WTC11 (cell line): ENCODE measurements around the gene USP49.

Experiments used
- ATF6 ChIP-seq: sonication (generic); formaldehyde crosslinking; IDR thresholded peaks from 2 replicates; pipeline ENCODE4 v1.8.1; 2023; ENCODE audit warnings: mild to moderate bottlenecking, missing genetic modification reagents
- CTCF ChIP-seq: fragments of 200-600 bp; IDR thresholded peaks from 2 replicates; pipeline ENCODE4 v1.8.0; 2022; ENCODE audit warnings: antibody characterized with exemption
- FOXK1 ChIP-seq: sonication (generic); formaldehyde crosslinking; IDR thresholded peaks from 2 replicates; pipeline ENCODE4 v1.8.0; 2022; ENCODE audit warnings: mild to moderate bottlenecking, moderate library complexity, missing genetic modification reagents
- PRRX2 ChIP-seq: fragments of 250-450 bp; sonication (Bioruptor Pico); IDR thresholded peaks from 2 replicates; pipeline ENCODE4 v1.8.0; 2021; ENCODE audit warnings: mild to moderate bottlenecking
- SMAD3 ChIP-seq: sonication (generic); formaldehyde crosslinking; IDR thresholded peaks from 2 replicates; pipeline ENCODE4 v1.8.0; 2022; ENCODE audit warnings: missing genetic modification reagents, mild to moderate bottlenecking, borderline replicate concordance
- SP1 ChIP-seq: sonication (generic); formaldehyde crosslinking; conservative IDR thresholded peaks from 2 replicates; pipeline ENCODE4 v1.8.1; 2022; ENCODE audit warnings: missing genetic modification reagents
- TP53 ChIP-seq: sonication (generic); formaldehyde crosslinking; IDR thresholded peaks from 2 replicates; pipeline ENCODE4 v1.8.1; 2023; ENCODE audit warnings: mild to moderate bottlenecking, missing genetic modification reagents
- ZNF138 ChIP-seq: sonication (generic); formaldehyde crosslinking; conservative IDR thresholded peaks from 2 replicates; pipeline ENCODE4 v1.8.1; 2022; ENCODE audit warnings: mild to moderate bottlenecking, moderate library complexity, missing genetic modification reagents

GRCh38 chr6:41872147-41872546 lies 23.0 kb downstream of the USP49 start:
- TF ChIP-seq CTCF (no peak), SMAD3 (CRISPR knock-in tag) (no peak), FOXK1 (no peak), ZNF138 (CRISPR knock-in tag) (no peak), SP1 (CRISPR knock-in tag) (no peak), ATF6 (no peak), PRRX2 (no peak), TP53 (CRISPR knock-in tag) (no peak)
